ENCODE data around the gene CYBB.

The CYBB gene

DNA sequence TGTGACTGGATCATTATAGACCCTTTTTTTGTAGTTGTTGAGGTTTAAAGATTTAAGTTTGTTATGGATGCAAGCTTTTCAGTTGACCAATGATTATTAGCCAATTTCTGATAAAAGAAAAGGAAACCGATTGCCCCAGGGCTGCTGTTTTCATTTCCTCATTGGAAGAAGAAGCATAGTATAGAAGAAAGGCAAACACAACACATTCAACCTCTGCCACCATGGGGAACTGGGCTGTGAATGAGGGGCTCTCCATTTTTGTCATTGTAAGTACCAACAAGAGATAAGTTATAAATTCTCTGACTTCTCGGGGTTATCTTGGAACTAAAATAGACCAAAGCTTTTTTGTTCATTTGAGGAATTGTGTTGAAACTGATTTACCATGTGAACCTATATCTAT is at the start of gene CYBB:
TSS of gene CYBB (plus strand) at position 203 of the 400 bp plus-strand sequence. CDS start at position 222, 19 bp downstream.
- no peak within 1 kb of the TSS for H3K4me3 ChIP-seq
- no peak within 1 kb of the TSS for H3K27ac ChIP-seq
- TF ChIP-seq CTCF (IDR thresholded peaks at IDR 0.05): no peak
- DNase-seq (ENCODE audit: low spot score): no peak

DNA sequence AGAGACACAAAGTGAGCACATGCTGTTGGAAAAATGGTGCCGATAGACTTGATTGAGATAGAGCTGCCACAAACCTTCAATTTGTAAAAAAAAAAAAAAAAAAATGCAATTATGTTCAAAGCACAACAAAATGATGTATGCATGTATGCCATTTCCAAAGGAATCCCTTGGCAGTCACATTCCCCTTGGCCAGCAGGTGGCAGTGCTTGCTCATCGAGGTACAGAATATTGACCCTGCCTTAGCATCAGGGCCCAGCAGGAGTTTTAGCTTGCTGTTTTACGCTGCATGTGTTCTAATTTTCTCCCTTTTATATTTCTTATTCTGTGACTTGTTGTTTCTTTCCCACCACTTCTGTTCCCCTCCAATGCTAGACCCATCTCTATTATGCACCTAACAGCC is 34.5 kb upstream of the CYBB start:
- peak; percentile 58 for TF ChIP-seq CTCF (IDR thresholded peaks at IDR 0.05)
- H3K4me3 ChIP-seq: no peak overlapping the region
- peak; percentile 76 for DNase-seq (ENCODE audit: low spot score)
- no peak overlapping the region for H3K27ac ChIP-seq

GRCh38 chrX:37745835-37746217 is 34.0 kb upstream of the CYBB start:
- no peak overlapping the region for H3K27ac ChIP-seq
- DNase-seq (ENCODE audit: low spot score): no peak
- no peak for TF ChIP-seq CTCF (IDR thresholded peaks at IDR 0.05)
- H3K4me3 ChIP-seq: no peak overlapping the region

DNA sequence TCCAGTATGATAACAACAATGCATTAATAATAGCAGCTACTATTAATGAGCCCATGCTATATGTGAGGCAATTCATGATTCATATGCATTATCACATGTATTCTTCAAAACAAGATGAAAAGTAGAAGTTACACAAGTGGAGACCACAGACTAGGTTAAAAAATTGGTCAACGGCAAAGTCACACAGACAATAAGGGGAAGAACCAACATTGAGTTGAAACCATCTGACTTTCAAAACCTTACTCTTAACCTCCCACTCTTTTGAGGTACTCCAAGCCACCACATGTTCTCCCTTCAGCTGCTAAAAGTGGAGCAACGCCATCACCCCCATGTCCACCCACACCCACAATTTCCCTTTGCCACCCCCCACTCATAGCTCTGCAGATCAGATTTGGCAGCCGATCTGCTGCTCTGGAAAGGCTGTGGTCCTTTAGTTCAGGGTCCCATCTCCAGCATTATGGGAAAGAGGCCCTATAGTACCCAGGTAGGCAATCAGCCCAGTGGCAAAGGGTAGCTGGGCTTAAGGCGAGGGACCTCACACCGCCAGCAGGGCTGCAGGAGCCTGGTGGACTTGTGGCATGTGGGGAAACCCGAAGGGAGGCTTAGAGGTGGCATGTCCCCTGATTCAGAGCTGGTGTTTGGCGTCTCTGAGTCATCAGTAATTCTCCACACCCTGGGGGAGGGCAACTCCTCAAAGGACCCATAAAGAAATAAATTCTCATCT is 33.5 kb upstream of the CYBB start:
- Histone ChIP-seq H3K27ac (no peak overlapping the region), H3K4me3 (no peak overlapping the region)
- no peak for TF ChIP-seq CTCF (IDR thresholded peaks at IDR 0.05)
- DNase-seq (ENCODE audit: low spot score): no peak

DNA sequence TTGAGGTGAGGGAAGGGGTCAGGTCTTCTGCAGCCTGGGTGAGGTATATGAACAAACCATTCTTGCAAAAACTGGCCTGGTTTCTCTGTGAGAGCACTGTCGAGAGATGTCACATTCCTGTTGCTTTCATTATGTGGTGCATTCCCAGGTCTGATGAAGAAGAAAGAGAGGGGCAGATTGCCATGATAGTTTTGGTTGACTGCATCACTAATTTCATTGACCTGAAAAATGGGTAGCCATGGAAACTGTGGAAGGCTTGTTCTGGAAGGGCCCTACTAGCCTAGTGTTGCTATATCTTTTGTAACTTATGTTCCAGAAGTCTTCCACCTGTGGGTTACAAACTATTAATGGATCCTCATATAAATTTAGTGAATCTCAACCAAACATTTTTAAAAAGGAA is 32.9 kb upstream of the CYBB start:
- no peak for DNase-seq (ENCODE audit: low spot score)
- no peak for TF ChIP-seq CTCF (IDR thresholded peaks at IDR 0.05)
- Histone ChIP-seq H3K27ac (no peak overlapping the region), H3K4me3 (no peak overlapping the region)

DNA sequence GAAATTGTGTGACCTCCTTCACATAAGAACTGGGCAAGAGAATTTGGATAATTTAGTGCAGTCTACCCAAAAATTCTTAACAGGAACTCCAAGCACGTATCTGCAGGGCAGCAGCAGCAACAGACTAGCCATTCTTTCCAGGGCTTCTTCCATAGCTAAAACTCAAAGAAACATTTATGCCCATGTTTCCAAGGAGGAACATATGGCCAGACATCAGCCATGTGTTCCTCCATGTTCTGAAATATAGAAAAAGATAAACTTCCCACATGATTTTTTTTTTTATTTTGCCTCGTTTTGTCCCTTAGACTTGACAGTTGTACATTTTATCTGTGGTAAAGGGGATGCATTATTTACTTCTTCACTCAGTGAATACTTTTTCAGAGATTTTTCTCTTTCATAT is 27.6 kb upstream of the CYBB start:
- DNase-seq (ENCODE audit: low spot score): no peak
- no peak for TF ChIP-seq CTCF (IDR thresholded peaks at IDR 0.05)
- H3K27ac ChIP-seq: no peak overlapping the region
- H3K4me3 ChIP-seq: no peak overlapping the region

- DNase-seq (ENCODE audit: low spot score): no peak
- Histone ChIP-seq H3K27ac (no peak overlapping the region), H3K4me3 (no peak overlapping the region)
- TF ChIP-seq CTCF (IDR thresholded peaks at IDR 0.05): no peak
These were observed 26.9 kb upstream of the CYBB start for GRCh38 chrX:37752936-37753335.
